ENCODE data around the gene HSPBAP1.

The HSPBAP1 gene

GRCh38 chr3:122773944-122774509 is 19.6 kb downstream of the HSPBAP1 start:
- no peak overlapping the region for H3K4me3 ChIP-seq (ENCODE audit: low read depth, low read length)
- DNase-seq (ENCODE audit: low read depth) = no peak
- TF ChIP-seq CTCF (IDR thresholded peaks at IDR 0.05; ENCODE audit: control insufficient read depth, extremely low read depth, insufficient read depth) = no peak

GRCh38 chr3:122772827-122773226 is 20.8 kb downstream of the HSPBAP1 start:
- TF ChIP-seq CTCF (IDR thresholded peaks at IDR 0.05; ENCODE audit: control insufficient read depth, extremely low read depth, insufficient read depth) = no peak
- DNase-seq (ENCODE audit: low read depth) = no peak
- H3K4me3 ChIP-seq (ENCODE audit: low read depth, low read length) = no peak overlapping the region

GRCh38 chr3:122770521-122771202 is 23.0 kb downstream of the HSPBAP1 start:
- no peak for TF ChIP-seq CTCF (IDR thresholded peaks at IDR 0.05; ENCODE audit: control insufficient read depth, extremely low read depth, insufficient read depth)
- DNase-seq (ENCODE audit: low read depth) = no peak
- no peak overlapping the region for H3K4me3 ChIP-seq (ENCODE audit: low read depth, low read length)

GRCh38 chr3:122767540-122768372 is 25.9 kb downstream of the HSPBAP1 start:
- no peak for DNase-seq (ENCODE audit: low read depth)
- no peak overlapping the region for H3K4me3 ChIP-seq (ENCODE audit: low read depth, low read length)
- TF ChIP-seq CTCF (IDR thresholded peaks at IDR 0.05; ENCODE audit: control insufficient read depth, extremely low read depth, insufficient read depth) = no peak

- no peak for TF ChIP-seq CTCF (IDR thresholded peaks at IDR 0.05; ENCODE audit: control insufficient read depth, extremely low read depth, insufficient read depth)
- H3K4me3 ChIP-seq (ENCODE audit: low read depth, low read length) = no peak overlapping the region
- DNase-seq (ENCODE audit: low read depth) = no peak
Observed at GRCh38 chr3:122766430-122766829, 27.2 kb downstream of the HSPBAP1 start.

- no peak for DNase-seq (ENCODE audit: low read depth)
- no peak for TF ChIP-seq CTCF (IDR thresholded peaks at IDR 0.05; ENCODE audit: control insufficient read depth, extremely low read depth, insufficient read depth)
- H3K4me3 ChIP-seq (ENCODE audit: low read depth, low read length) = no peak overlapping the region
Observed at GRCh38 chr3:122760453-122761271, 33.0 kb downstream of the HSPBAP1 start.

Measured in LNCaP clone FGC (cell line).